Stimulated activated CD4-positive, alpha-beta T cell treated with anti-CD3 and anti-CD28 coated beads, Interleukin-15, amount 100 ng/mL, for 1 hour (primary cell): Measurements from ENCODE around the gene IREB2.

Experiments
- DNase-seq, 2 donors: peaks; one replicate each; pipeline ENCODE4 v3.0.0-alpha.2; 2020; ENCODE audit warnings: low read depth in 1 of 2, low spot score in 1 of 2

The IREB2 gene

DNA sequence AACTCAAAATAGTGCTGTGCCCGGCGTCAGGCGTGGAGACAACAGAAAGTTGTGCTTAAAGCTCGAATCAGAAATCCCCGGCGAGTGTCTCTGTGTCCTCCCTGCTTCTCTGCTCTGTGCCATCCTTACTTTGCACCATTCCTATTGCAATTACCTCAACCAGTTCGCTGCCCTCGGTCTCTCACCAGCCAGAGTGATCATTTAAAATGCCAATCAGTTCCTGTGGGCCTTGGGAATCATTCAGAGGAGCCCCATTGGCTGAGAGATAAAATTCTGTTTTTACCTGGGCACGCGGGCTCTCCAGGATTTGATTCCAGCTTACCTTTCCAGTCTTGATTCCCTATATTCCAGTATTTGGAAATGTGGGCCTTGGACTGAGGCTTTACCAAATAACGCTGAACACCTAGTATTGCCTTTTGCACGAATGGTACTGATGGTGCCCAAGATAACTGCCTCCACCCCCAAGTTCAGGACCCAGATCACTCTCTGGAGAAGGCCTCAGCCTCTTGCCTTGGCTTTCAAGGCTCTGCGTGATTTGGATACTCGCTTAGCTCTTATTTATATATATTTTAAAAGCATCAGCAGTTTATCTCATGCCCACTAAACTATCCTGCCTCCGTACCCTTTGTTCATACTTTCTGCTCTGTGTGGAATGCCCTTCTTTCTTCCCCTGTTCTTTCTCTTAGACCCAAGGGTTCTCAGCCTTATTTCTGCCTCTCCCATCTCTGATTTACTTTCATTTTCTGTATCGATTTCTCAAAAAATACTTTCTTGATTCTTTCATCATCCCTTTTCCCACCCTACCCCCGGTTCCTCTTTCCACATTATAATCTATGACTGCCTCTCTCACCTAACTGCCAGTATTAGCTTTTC is 103.1 kb downstream of the IREB2 start:
- no peak for DNase-seq

GRCh38 chr15:78541744-78542034 is 103.7 kb downstream of the IREB2 start:
- no peak for DNase-seq

- DNase-seq: no peak
These were observed 104.6 kb downstream of the IREB2 start for GRCh38 chr15:78542647-78543046.

- no peak for DNase-seq
These were observed 112.2 kb downstream of the IREB2 start for GRCh38 chr15:78550194-78550593.

DNA sequence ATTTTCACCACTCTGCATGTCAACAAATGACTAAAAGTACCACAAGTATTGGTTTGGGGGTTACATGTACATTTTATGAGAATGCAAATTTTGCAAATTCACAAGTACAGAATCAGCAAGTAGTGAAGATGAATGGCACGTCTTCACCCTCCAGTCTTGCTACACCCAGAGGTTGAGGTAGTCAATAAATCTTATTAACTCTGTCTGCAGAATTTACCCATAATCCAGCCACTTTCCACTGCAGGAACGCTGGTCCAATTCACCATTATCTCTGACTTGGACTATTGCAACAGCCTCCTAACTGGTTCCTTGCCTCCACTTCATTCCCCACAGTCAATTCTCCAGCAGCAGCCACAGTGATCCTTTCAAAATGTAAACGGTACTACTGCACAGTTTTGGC is 112.8 kb downstream of the IREB2 start:
- DNase-seq: no peak
